Activated T-helper 17 cell treated with anti-CD3 and anti-CD28 coated beads, Interleukin-2, amount 50 U/mL, for 72 hours (primary cell): Measurements from ENCODE around the gene DNAJC1. TPM values are rescaled to one million over a fixed set of nuclear protein-coding genes. Genes with fewer than 3 reads are reported as not detected.

Experiments
- ATAC-seq: fragments of 150-1000 bp; cut with Tn5 transposase; replicated peaks from 2 replicates; pipeline ENCODE4 v1.10.0; 2021; ENCODE audit warnings: mild to moderate bottlenecking, moderate library complexity
- H3K27ac Mint-ChIP-seq: one replicate; pipeline ENCODE4 v1.8.0; 2022; ENCODE audit warnings: mixed read lengths
- H3K27me3 Mint-ChIP-seq: one replicate; pipeline ENCODE4 v1.8.0; 2022; ENCODE audit warnings: mixed read lengths
- H3K36me3 Mint-ChIP-seq: one replicate; pipeline ENCODE4 v1.8.0; 2022; ENCODE audit warnings: low read depth, mild to moderate bottlenecking, mixed read lengths
- H3K4me1 Mint-ChIP-seq: one replicate; pipeline ENCODE4 v1.8.0; 2022; ENCODE audit warnings: mixed read lengths
- H3K4me3 Mint-ChIP-seq: one replicate; pipeline ENCODE4 v1.8.0; 2022; ENCODE audit warnings: mild to moderate bottlenecking, mixed read lengths
- H3K9me3 Mint-ChIP-seq: one replicate; pipeline ENCODE4 v1.8.0; 2022; ENCODE audit warnings: mixed read lengths
- total RNA-seq, 2 donors: library from RNA; stranded (reverse); gene quantifications; one replicate each; pipeline ENCODE4 v1.2.3, GENCODE V29; 2022

DNAJC1 gene
- total RNA-seq, 2 donors from 2014 or later: 21.4 to 21.5 TPM

DNA sequence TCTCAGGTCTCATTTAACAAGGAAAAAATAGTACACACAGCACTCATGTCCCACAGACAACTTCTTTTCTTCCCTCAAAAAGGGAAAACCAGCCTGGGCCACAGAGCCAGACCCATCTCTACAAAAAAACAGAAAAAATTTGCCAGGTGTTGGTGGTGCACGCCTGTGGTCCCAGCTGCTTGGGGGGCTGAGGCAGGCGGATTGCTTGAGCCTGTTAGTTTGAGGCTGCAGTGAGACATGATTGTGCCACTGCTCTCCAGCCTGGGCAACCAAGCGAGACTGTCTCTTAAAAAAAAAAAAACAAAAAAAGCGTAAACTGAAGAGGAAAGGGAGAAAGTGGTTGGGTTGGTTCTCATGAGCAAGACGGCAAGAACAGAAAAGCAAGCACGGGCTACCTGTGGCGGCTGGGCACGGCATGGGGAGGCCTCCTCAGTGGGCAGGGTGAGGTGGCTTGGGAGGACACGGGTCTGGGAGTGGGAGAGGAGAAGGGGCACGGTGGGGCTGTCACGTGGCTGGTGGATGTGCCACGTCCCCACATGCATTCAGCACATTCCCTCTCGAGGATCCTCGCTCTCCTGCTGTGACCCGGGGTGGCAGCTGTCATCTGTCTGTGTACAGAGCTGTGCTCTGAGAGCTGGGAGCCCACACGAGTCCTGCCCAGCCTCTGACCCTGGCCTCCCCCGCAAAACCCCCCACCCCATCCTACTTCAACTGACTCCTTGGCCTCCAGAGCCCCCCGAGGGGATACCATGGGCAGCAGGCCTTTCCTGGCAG lies 249.8 kb downstream of the DNAJC1 start:
- H3K9me3 Mint-ChIP-seq: no peaks in the 10 kb centered on the region
- H3K27ac Mint-ChIP-seq: peak overlapping the region; percentile 28
- no peak overlapping the region for H3K4me3 Mint-ChIP-seq

GRCh38 chr10:21751341-21752310 lies 251.9 kb downstream of the DNAJC1 start:
- ATAC-seq: no peak
- Mint-ChIP-seq H3K4me1 (no peaks in the 10 kb centered on the region), H3K9me3 (no peaks in the 10 kb centered on the region), H3K27me3 (no peaks in the 10 kb centered on the region), H3K36me3 (peaks cover 19% of the 10 kb centered on the region), H3K4me3 (no peak overlapping the region), H3K27ac (no peak overlapping the region)

More for the DNA sequence above, 249.8 kb downstream of the DNAJC1 start:
- Mint-ChIP-seq H3K27me3 (no peaks in the 10 kb centered on the region), H3K4me1 (no peaks in the 10 kb centered on the region), H3K36me3 (peaks cover 29% of the 10 kb centered on the region)
- ATAC-seq: no peak

DNA sequence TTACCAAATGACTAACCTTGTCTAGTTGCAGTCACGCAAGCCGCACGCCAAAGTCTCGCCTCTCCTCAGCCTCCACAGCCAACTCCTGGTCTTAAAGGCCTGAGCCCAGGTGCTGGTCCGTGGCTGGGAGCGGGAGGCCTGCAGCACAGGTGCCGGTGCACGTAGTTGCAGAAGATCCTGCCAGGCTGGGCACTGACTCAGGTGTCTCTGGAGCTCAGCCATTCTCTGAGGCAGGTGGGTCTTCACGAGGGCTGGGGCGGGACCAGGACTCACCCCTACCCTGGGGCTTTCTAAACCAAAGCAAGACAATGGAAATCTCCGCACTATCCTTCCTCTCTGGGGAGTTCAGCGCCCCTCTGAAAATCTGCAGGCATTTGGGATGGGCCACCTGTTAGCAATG lies 253.1 kb downstream of the DNAJC1 start:
- H3K9me3 Mint-ChIP-seq: no peaks in the 10 kb centered on the region
- H3K27ac Mint-ChIP-seq: no peak overlapping the region
- no peak overlapping the region for H3K4me3 Mint-ChIP-seq
- H3K27me3 Mint-ChIP-seq: no peaks in the 10 kb centered on the region
- H3K4me1 Mint-ChIP-seq: peaks cover 6% of the 10 kb centered on the region
- peaks cover 16% of the 10 kb centered on the region for H3K36me3 Mint-ChIP-seq
- ATAC-seq: no peak

DNA sequence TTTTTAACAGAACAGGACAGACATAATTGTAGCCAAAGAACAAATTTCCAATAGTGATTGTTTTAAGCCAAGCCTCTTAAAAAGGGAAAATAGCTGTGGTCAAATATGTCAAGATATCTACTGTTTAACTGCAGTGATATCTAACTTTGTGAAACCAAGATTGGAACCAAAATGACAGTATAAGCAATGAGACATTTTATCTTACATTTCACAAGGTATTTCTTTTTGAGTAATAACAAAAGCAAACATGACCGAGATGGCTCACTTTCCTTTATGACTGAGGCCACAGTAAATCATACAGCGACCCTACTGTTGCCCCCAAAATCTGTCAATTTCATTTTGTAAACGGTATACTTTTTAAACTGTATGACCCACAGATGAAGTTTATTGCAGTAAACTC lies 253.7 kb downstream of the DNAJC1 start:
- Mint-ChIP-seq H3K9me3 (no peaks in the 10 kb centered on the region), H3K27me3 (no peaks in the 10 kb centered on the region), H3K4me3 (no peak overlapping the region), H3K36me3 (peaks cover 15% of the 10 kb centered on the region), H3K4me1 (peaks cover 6% of the 10 kb centered on the region), H3K27ac (no peak overlapping the region)
- peak; percentile 48 for ATAC-seq

- H3K4me1 Mint-ChIP-seq: peaks cover 6% of the 10 kb centered on the region
- peaks cover 31% of the 10 kb centered on the region for H3K36me3 Mint-ChIP-seq
- no peak for ATAC-seq
- H3K9me3 Mint-ChIP-seq: no peaks in the 10 kb centered on the region
- H3K27ac Mint-ChIP-seq: no peak overlapping the region
- no peak overlapping the region for H3K4me3 Mint-ChIP-seq
- H3K27me3 Mint-ChIP-seq: no peaks in the 10 kb centered on the region
Measured at GRCh38 chr10:21747809-21748208, 255.7 kb downstream of the DNAJC1 start.

GRCh38 chr10:21746118-21746517 lies 257.4 kb downstream of the DNAJC1 start:
- Mint-ChIP-seq H3K9me3 (no peaks in the 10 kb centered on the region), H3K27ac (peak overlapping the region; percentile 69), H3K4me1 (peaks cover 6% of the 10 kb centered on the region), H3K4me3 (no peak overlapping the region), H3K36me3 (peaks cover 48% of the 10 kb centered on the region), H3K27me3 (no peaks in the 10 kb centered on the region)
- ATAC-seq: peak; percentile 70

DNA sequence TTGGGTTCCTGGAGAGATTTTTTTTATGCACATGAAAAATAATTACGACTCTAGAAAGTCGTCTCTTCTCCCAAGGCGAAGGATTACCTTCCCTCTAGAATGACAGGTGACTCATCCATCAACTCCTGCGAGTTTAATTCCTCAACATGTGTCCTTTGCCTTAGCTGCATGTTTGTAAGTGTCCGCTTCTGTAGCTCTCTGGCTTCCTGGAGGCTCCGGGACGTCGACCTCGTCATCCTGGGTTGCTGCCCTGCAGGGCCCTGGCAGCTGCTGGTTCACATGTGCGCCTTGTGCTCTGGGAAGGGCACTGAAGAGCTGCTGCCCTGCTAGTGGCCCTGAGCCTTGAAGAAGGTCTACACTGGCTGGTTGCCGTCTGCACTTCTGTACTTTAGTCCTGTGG lies 259.3 kb downstream of the DNAJC1 start:
- Mint-ChIP-seq H3K27me3 (no peaks in the 10 kb centered on the region), H3K4me1 (peaks cover 22% of the 10 kb centered on the region)

GRCh38 chr10:21742740-21743412 lies 260.7 kb downstream of the DNAJC1 start:
- no peak overlapping the region for H3K4me3 Mint-ChIP-seq
- ATAC-seq: no peak
- H3K9me3 Mint-ChIP-seq: no peaks in the 10 kb centered on the region
- no peaks in the 10 kb centered on the region for H3K27me3 Mint-ChIP-seq
- H3K4me1 Mint-ChIP-seq: peaks cover 30% of the 10 kb centered on the region
- H3K27ac Mint-ChIP-seq: no peak overlapping the region
- H3K36me3 Mint-ChIP-seq: peaks cover 77% of the 10 kb centered on the region

More for the DNA sequence above, 259.3 kb downstream of the DNAJC1 start:
- ATAC-seq: no peak
- Mint-ChIP-seq H3K9me3 (no peaks in the 10 kb centered on the region), H3K36me3 (peaks cover 67% of the 10 kb centered on the region), H3K27ac (no peak overlapping the region), H3K4me3 (no peak overlapping the region)

- peaks cover 88% of the 10 kb centered on the region for H3K36me3 Mint-ChIP-seq
- peak overlapping the region; percentile 83 for H3K27ac Mint-ChIP-seq
- H3K4me3 Mint-ChIP-seq: peak overlapping the region; percentile 55
- peaks cover 38% of the 10 kb centered on the region for H3K4me1 Mint-ChIP-seq
- ATAC-seq: peak; percentile 83
- no peaks in the 10 kb centered on the region for H3K9me3 Mint-ChIP-seq
- H3K27me3 Mint-ChIP-seq: no peaks in the 10 kb centered on the region
Measured at GRCh38 chr10:21740989-21741388, 262.5 kb downstream of the DNAJC1 start.

- Mint-ChIP-seq H3K9me3 (no peaks in the 10 kb centered on the region), H3K27ac (peak overlapping the region; percentile 66), H3K4me3 (no peak overlapping the region), H3K4me1 (peaks cover 40% of the 10 kb centered on the region), H3K27me3 (no peaks in the 10 kb centered on the region), H3K36me3 (peaks cover 78% of the 10 kb centered on the region)
- ATAC-seq: no peak
Measured at GRCh38 chr10:21737106-21737505, 266.4 kb downstream of the DNAJC1 start.

GRCh38 chr10:21733710-21734109 lies 269.8 kb downstream of the DNAJC1 start:
- ATAC-seq: no peak
- Mint-ChIP-seq H3K9me3 (no peaks in the 10 kb centered on the region), H3K4me3 (no peak overlapping the region), H3K27me3 (no peaks in the 10 kb centered on the region), H3K27ac (no peak overlapping the region), H3K4me1 (peaks cover 23% of the 10 kb centered on the region), H3K36me3 (peaks cover 72% of the 10 kb centered on the region)

GRCh38 chr10:21732067-21732772 lies 271.3 kb downstream of the DNAJC1 start:
- H3K36me3 Mint-ChIP-seq: peaks cover 79% of the 10 kb centered on the region
- H3K9me3 Mint-ChIP-seq: no peaks in the 10 kb centered on the region
- no peaks in the 10 kb centered on the region for H3K27me3 Mint-ChIP-seq
- H3K4me1 Mint-ChIP-seq: peaks cover 21% of the 10 kb centered on the region
- no peak overlapping the region for H3K4me3 Mint-ChIP-seq
- no peak overlapping the region for H3K27ac Mint-ChIP-seq
- peak; percentile 62 for ATAC-seq

GRCh38 chr10:21728618-21729017 lies 274.9 kb downstream of the DNAJC1 start:
- ATAC-seq: no peak
- no peaks in the 10 kb centered on the region for H3K27me3 Mint-ChIP-seq
- peaks cover 74% of the 10 kb centered on the region for H3K36me3 Mint-ChIP-seq
- H3K4me1 Mint-ChIP-seq: peaks cover 22% of the 10 kb centered on the region
- no peak overlapping the region for H3K4me3 Mint-ChIP-seq
- no peaks in the 10 kb centered on the region for H3K9me3 Mint-ChIP-seq
- H3K27ac Mint-ChIP-seq: no peak overlapping the region
